Measurements from ENCODE around the gene ACTN4. TPM values are rescaled to one million over a fixed set of nuclear protein-coding genes. Genes with fewer than 3 reads are reported as not detected.
A peak's percentile ranks its signal among the peaks of the same experiment; 100 is the strongest.

The ACTN4 gene
- total and polyA plus RNA-seq, 2 donors (not counting 1 experiment from before 2014, with no cell fraction given), result 127 to 683 TPM

GRCh38 chr19:38699647-38700349, 52.3 kb downstream of the ACTN4 start:
- TF ChIP-seq, protein P1, sequence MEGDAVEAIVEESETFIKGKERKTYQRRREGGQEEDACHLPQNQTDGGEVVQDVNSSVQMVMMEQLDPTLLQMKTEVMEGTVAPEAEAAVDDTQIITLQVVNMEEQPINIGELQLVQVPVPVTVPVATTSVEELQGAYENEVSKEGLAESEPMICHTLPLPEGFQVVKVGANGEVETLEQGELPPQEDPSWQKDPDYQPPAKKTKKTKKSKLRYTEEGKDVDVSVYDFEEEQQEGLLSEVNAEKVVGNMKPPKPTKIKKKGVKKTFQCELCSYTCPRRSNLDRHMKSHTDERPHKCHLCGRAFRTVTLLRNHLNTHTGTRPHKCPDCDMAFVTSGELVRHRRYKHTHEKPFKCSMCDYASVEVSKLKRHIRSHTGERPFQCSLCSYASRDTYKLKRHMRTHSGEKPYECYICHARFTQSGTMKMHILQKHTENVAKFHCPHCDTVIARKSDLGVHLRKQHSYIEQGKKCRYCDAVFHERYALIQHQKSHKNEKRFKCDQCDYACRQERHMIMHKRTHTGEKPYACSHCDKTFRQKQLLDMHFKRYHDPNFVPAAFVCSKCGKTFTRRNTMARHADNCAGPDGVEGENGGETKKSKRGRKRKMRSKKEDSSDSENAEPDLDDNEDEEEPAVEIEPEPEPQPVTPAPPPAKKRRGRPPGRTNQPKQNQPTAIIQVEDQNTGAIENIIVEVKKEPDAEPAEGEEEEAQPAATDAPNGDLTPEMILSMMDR (conservative IDR thresholded peaks at IDR 0.05 in 1 of 2, IDR thresholded peaks at IDR 0.05 in 1 of 2; ENCODE audit: low read depth in 1 of 2, low read length in 2 of 2), result no peak
- TF ChIP-seq EZH2 (IDR thresholded peaks at IDR 0.05; ENCODE audit: low read length, missing control alignments), result no peak
- Histone ChIP-seq H2AFZ (ENCODE audit: low read length) (no peak overlapping the region), H3K4me3 (replicated peaks in 1 of 4; ENCODE audit: control extremely low read depth in 1 of 4, insufficient read depth in 1 of 4, low read depth in 3 of 4, low read length in 4 of 4) (no peak overlapping the region), H3K4me2 (ENCODE audit: extremely low read depth, insufficient read depth, low read length) (no peak overlapping the region), H3K9ac (ENCODE audit: insufficient read depth, low read length) (no peak overlapping the region), H3K36me3 (ENCODE audit: control insufficient read depth, insufficient read depth, low read length) (peaks cover 42% of the 10 kb centered on the region), H3K4me1 (ENCODE audit: control insufficient read depth, extremely low read depth, insufficient read depth, low read length) (peaks cover 21% of the 10 kb centered on the region), H3K27ac (ENCODE audit: insufficient read depth, low read length) (no peak overlapping the region), H3K27me3 (ENCODE audit: control insufficient read depth, insufficient read depth, low read length) (no peaks in the 10 kb centered on the region), H4K20me1 (ENCODE audit: control insufficient read depth, extremely low read depth, insufficient read depth, low read length) (no peaks in the 10 kb centered on the region), H3K9me3 (ENCODE audit: control insufficient read depth, insufficient read depth, low read depth, low read length) (no peaks in the 10 kb centered on the region), H3K79me2 (ENCODE audit: control insufficient read depth, insufficient read depth, low read length) (peaks cover 85% of the 10 kb centered on the region)
- DNase-seq (ENCODE audit: low read depth in 2 of 2), result no peak

- no peak for DNase-seq (ENCODE audit: low read depth in 2 of 2)
- no peak overlapping the region for H3K9ac ChIP-seq (ENCODE audit: insufficient read depth, low read length)
- no peaks in the 10 kb centered on the region for H3K27me3 ChIP-seq (ENCODE audit: control insufficient read depth, insufficient read depth, low read length)
- H3K36me3 ChIP-seq (ENCODE audit: control insufficient read depth, insufficient read depth, low read length), result peaks cover 45% of the 10 kb centered on the region
- H3K27ac ChIP-seq (ENCODE audit: insufficient read depth, low read length), result no peak overlapping the region
- peaks cover 85% of the 10 kb centered on the region for H3K79me2 ChIP-seq (ENCODE audit: control insufficient read depth, insufficient read depth, low read length)
- H3K4me2 ChIP-seq (ENCODE audit: extremely low read depth, insufficient read depth, low read length), result no peak overlapping the region
- H4K20me1 ChIP-seq (ENCODE audit: control insufficient read depth, extremely low read depth, insufficient read depth, low read length), result no peaks in the 10 kb centered on the region
- peaks cover 21% of the 10 kb centered on the region for H3K4me1 ChIP-seq (ENCODE audit: control insufficient read depth, extremely low read depth, insufficient read depth, low read length)
- H2AFZ ChIP-seq (ENCODE audit: low read length), result no peak overlapping the region
- TF ChIP-seq, protein P1 (conservative IDR thresholded peaks at IDR 0.05 in 1 of 2, IDR thresholded peaks at IDR 0.05 in 1 of 2; ENCODE audit: low read depth in 1 of 2, low read length in 2 of 2), result no peak
- TF ChIP-seq EZH2 (IDR thresholded peaks at IDR 0.05; ENCODE audit: low read length, missing control alignments), result no peak
- no peak overlapping the region for H3K4me3 ChIP-seq (replicated peaks in 1 of 4; ENCODE audit: control extremely low read depth in 1 of 4, insufficient read depth in 1 of 4, low read depth in 3 of 4, low read length in 4 of 4)
- H3K9me3 ChIP-seq (ENCODE audit: control insufficient read depth, insufficient read depth, low read depth, low read length), result no peaks in the 10 kb centered on the region
Measured at GRCh38 chr19:38700350-38700901, 53.0 kb downstream of the ACTN4 start.

GRCh38 chr19:38700902-38701454, 53.5 kb downstream of the ACTN4 start:
- Histone ChIP-seq H3K4me3 (replicated peaks in 1 of 4; ENCODE audit: control extremely low read depth in 1 of 4, insufficient read depth in 1 of 4, low read depth in 3 of 4, low read length in 4 of 4) (no peak overlapping the region), H3K36me3 (ENCODE audit: control insufficient read depth, insufficient read depth, low read length) (peaks cover 45% of the 10 kb centered on the region), H3K27me3 (ENCODE audit: control insufficient read depth, insufficient read depth, low read length) (no peaks in the 10 kb centered on the region), H3K9me3 (ENCODE audit: control insufficient read depth, insufficient read depth, low read depth, low read length) (no peaks in the 10 kb centered on the region), H3K79me2 (ENCODE audit: control insufficient read depth, insufficient read depth, low read length) (peaks cover 83% of the 10 kb centered on the region), H3K4me2 (ENCODE audit: extremely low read depth, insufficient read depth, low read length) (no peak overlapping the region), H3K4me1 (ENCODE audit: control insufficient read depth, extremely low read depth, insufficient read depth, low read length) (peaks cover 21% of the 10 kb centered on the region), H4K20me1 (ENCODE audit: control insufficient read depth, extremely low read depth, insufficient read depth, low read length) (no peaks in the 10 kb centered on the region), H3K9ac (ENCODE audit: insufficient read depth, low read length) (no peak overlapping the region), H2AFZ (ENCODE audit: low read length) (no peak overlapping the region), H3K27ac (ENCODE audit: insufficient read depth, low read length) (peak overlapping the region; percentile 65)
- no peak for DNase-seq (ENCODE audit: low read depth in 2 of 2)
- TF ChIP-seq, protein P1 (conservative IDR thresholded peaks at IDR 0.05 in 1 of 2, IDR thresholded peaks at IDR 0.05 in 1 of 2; ENCODE audit: low read depth in 1 of 2, low read length in 2 of 2), result no peak
- TF ChIP-seq EZH2 (IDR thresholded peaks at IDR 0.05; ENCODE audit: low read length, missing control alignments), result no peak

Data from fibroblast of lung (primary cell).